HG03342 (cell line): ENCODE results near the gene NTHL1.

Experiments
- ATAC-seq: cut with Tn5 transposase; IDR thresholded peaks from one replicate; pipeline ENCODE4 v1.9.1; 2021; ENCODE audit warnings: mild to moderate bottlenecking, moderate library complexity; ENCODE audit not compliant: unreplicated experiment

The NTHL1 gene

DNA sequence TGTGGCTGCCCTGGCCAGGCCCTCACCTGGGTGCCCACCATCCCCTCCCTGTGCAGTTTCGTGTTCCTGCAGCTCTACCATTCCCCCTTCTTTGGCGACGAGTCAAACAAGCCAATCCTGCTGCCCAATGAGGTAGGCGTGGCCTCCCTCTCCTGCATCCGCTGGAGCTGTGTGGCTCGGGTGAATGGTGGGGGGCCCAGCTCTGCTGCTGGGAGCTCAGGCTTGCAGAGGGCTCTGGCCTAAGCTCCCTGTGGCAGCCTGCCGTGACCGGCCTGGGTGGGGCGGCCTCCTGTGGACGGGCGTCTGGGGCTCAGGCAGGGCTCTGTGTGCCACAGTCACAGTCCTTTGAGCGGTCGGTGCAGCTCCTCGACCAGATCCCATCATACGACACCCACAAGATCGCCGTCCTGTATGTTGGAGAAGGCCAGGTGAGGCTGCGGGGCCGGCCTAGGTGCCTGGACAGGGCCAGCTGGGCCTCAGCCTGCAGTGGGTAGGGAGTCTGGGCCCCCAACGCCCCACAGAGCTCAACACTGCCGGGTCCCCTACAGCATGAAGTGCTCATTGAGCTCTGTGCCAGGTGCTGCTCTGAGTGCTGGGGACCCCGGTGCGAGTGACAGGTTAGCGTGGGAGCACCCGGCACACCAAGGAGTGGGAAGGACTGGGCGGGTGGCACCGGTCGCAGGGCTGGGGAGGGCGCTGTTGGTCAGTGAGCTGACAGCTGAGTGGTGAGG, 37.4 kb upstream of the NTHL1 start:
- ATAC-seq = no peak

DNA sequence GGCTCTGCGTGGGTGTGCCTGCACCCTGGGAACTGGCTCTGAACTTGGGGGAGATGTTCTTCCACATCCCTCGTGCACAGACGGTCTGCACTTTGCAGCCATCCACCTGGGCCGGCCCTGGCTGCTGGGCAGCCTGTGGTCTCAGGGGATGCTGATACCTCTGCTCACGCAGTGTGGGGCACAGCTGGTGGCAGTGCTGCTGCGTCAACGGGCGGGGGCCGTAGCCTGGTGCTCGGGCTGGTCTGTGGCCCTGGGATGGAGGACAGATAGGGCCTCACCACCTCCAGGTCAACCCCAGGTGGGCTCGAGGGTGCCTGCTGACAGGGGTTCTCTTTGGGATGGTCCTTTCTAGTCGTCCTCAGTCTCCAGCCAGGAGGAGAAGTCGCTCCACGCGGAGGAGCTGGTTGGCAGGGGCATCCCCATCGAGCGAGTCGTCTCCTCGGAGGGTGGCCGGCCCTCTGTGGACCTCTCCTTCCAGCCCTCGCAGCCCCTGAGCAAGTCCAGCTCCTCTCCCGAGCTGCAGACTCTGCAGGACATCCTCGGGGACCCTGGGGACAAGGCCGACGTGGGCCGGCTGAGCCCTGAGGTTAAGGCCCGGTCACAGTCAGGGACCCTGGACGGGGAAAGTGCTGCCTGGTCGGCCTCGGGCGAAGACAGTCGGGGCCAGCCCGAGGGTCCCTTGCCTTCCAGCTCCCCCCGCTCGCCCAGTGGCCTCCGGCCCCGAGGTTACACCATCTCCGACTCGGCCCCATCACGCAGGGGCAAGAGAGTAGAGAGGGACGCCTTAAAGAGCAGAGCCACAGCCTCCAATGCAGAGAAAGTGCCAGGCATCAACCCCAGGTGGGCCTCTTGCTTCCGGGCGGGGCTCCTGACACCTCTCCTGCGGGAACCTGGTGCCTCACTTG, 36.5 kb upstream of the NTHL1 start:
- no peak for ATAC-seq

DNA sequence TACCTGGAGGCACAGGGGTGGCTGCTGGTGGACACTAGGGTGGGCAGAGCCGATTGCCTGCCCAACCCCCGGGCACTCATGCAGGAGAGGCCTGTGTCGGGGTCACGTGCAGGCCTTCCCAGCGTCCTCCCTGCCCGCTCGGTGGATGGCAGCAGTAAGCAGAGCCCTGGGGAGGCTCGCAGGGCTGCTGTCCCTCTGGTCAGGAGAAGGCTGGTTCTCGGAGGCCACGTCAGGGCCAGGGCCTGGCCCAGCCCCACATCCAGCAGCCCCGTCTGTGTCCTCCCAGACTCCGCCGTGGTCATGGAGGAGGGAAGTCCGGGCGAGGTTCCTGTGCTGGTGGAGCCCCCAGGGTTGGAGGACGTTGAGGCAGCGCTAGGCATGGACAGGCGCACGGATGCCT, 35.8 kb upstream of the NTHL1 start:
- no peak for ATAC-seq

DNA sequence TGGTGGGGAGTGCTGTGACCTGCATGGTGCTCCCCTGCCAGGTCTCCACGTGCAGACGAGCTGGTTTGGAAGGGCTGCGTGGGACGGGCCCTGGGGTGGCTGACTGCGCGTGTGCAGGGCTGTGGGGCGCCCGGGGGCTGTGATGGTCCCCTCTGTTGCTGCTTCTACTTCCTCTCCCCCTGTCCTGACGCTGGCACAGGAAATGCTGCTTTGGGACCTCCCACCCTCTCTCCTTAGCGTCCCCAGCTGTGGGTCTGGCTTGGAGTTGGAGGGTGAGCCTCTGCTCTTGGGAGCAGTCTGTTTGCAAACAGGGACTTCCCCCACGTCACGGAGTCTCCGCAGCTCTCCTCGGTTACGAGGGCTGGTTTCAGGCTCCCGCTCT, 35.3 kb upstream of the NTHL1 start:
- no peak for ATAC-seq

DNA sequence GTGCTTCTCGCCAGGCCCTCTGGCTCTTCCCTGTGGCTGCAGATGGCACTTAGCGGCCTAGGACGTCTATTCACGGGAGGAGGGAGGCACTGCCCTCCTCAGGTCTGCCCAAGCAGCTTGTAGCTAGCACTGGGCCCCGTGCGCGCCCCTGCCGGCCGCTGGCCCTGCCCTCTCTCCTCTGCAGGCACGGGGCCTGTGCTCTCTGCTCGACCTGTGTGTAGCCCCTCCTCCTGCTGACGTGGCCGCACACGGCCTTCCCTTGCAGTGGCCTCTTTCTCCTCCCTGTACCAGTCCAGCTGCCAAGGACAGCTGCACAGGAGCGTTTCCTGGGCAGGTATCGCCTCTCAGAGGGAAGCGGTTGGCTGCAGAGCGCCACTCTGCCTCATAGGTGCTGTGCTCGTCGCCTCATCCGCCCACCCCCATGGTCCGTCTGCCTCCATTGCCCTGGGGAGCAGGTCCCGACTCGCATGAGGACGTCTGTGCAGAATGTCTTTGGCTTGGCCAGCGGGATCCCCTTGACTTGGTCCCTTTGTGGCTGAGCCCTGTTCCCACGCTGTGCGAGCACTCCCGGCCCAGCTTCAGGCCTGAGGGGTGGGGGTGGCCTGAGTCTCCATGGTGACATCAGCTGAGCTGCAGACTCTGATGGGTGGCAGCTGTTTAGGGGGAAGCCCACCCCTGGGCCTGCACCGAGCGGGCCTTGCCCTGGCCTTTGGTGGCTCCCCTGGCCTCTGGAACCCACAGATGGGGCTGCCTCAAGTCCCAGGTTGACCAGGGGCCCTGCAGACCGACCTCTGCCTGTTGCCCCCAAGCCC, 34.7 kb upstream of the NTHL1 start:
- no peak for ATAC-seq

DNA sequence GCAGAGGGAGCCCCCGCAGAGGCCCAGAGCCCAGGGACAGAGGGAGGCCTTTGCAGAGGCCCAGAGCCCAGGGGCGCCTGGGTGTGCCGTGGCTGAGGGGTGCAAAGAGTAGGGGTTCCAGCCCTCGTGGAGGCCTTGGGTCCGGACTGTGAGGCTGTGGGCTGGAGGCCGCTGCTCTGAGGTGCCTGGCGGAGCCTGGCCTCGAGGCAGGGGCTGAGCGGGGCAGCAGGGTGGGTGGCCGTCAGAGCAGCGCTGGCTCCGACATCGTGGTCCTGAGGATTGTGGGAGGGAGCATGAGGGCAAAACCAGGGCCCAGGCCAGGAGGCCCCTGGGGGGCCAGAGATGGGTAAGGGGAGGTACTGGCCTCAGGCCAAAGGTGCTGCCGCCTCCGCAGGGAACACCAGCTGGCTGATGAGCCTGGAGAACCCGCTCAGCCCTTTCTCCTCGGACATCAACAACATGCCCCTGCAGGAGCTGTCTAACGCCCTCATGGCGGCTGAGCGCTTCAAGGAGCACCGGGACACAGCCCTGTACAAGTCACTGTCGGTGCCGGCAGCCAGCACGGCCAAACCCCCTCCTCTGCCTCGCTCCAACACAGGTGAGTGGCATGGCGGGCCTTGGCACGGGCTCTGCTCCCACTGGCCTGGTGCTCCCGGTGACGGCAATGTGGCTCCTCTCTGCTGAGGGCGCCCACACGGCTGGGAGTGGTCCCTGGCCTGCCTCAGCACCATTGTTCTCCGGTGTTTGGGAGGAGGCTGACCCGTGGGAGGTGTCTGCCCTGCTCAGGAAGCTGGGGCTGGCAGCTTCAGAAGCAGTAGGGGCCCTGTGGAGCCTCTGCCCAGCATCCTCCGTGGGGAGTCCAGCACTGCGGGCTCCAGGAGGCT, 33.8 kb upstream of the NTHL1 start:
- ATAC-seq = no peak

DNA sequence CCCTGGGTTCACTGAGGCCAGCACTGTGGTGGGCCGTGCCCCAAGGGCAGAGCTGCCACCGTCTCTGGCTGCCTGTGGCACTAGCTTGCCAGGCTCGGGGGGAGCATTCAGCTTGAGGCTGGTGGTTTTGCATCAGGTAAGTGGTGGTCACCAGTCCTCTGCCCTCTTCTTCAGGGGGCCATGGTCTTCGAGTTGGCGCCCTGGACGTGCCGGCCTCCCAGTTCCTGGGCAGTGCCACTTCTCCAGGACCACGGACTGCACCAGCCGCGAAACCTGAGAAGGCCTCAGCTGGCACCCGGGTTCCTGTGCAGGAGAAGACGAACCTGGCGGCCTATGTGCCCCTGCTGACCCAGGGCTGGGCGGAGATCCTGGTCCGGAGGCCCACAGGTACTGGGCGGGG, 32.4 kb upstream of the NTHL1 start:
- no peak for ATAC-seq

DNA sequence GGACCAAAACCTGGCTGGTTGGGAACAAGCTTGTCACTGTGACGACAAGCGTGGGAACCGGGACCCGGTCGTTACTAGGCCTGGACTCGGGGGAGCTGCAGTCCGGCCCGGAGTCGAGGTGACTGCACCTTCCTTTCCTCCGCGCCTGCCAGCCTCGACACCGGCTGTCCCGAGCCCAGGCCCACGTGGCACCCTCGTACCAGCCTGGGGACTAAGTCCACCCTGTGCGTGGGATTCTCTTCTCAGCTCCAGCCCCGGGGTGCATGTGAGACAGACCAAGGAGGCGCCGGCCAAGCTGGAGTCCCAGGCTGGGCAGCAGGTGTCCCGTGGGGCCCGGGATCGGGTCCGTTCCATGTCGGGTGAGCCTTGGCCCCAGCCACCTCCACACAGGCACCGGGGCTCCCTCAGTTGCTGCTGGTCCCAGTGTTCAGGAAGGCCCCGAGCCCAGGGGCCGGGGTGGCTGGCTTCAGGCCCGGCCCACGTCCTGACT, 31.7 kb upstream of the NTHL1 start:
- no peak for ATAC-seq

DNA sequence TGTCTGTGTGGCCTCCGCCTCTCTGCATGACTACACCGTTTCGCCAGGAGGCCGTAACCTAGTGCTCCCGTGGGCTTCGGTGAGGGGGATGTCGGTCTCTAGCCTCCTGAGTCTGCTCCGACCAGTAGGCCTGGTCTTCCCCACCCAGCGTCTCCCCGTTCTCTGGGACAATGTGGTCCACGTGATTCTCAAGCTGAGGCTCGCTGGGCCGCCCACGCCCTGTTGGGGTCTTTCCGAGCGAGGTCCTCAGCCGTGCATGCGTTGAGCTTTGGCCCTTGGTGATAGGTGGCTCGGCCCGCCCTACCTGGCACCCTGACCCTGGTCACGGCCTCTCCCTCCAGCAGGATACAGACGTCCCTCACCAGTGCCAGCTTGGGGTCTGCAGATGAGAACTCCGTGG, 31.1 kb upstream of the NTHL1 start:
- ATAC-seq = no peak

DNA sequence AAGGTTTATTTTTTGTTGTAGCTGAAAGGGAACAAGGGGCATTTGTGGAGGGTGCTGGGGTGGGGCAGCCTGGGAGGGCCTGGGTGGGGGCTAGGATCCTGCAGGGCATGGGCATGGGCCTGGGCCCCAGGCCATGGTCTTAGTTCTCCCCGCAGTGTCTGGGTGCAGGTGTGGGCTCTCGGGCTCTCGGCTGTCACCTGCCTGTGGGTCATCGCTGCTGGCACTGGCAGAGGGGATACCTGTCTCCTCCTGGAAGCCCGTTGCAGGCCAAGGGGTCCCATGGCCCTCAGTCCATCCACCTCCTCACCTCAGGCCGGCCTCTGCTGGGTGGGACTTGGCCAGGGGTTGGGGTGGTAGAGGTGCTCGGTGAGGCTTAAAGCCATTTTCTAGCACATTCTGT, 30.5 kb upstream of the NTHL1 start:
- no peak for ATAC-seq

DNA sequence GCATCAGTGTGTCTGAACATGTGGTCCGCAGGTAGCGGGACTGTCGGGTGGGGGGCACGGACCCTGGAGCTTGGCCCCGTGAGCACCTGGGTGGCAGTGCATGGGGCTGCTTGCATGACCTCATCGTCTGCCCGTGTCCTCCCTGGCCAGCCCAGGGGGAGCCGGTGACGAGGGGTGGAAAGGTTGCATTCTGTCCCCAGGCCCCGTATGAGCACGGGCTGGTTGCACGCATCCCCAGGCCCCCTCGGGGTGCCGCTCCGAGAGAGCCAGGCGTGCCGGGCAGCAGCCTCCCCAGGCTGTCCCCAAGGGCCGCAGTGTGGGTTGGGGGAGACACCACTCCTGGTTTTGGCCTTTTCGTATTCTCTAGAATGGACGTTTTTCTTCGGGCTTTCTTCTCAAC, 30.1 kb upstream of the NTHL1 start:
- no peak for ATAC-seq

DNA sequence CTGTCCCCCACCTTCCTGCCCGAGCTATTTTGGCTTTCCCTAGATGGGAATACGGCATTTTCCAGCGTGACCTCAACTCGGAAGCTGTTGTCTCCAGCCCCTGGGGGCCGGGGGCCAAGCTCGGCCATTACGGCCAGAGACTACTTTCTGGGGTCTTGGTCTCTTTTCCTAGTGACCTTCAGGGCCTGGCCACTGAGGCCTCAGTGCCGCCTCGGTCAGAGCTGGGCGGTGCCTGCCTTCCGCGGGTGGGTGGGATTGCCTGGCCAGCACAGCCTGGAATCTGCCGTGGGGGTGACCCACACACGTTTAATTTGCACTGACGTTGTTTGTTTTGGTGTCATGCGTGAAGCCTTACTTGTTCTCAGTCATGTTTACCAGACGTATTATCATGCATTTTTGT, 29.4 kb upstream of the NTHL1 start:
- no peak for ATAC-seq

DNA sequence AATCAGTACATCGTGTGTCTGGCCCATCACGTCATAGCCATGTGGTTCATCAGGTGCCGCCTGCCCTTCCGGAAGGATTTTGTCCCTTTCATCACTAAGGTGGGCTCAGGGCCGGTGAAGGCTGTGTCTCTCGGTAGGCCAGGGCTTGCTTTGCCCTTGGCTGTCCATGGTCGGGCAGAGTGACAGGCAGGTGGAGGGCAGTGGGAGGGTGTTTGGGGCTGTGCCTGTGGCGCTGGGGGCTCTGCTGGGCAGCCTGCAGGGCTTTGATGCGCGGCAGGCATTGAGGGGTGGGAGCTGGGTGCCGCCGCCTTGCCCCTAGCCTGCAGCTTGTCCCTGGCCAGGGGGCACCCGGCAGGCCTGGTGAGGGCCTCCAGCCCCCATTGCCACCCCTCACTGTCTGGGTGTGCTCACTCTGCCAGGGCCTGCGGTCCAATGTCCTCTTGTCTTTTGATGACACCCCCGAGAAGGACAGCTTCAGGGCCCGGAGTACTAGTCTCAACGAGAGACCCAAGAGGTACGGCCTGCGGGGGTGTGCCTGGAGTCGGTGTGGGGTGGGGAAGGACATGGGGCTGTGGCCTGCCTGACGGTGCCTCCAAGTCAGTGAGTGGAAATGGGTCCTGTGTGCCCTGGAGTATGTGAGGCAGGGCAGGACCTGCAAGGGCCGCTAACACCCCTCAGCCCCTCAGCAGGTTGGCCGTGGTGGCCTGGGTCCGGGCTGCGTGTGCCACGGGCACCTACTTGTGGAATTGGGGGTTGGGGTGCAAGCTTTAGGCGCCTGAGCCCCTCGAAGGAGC, 28.6 kb upstream of the NTHL1 start:
- no peak for ATAC-seq

DNA sequence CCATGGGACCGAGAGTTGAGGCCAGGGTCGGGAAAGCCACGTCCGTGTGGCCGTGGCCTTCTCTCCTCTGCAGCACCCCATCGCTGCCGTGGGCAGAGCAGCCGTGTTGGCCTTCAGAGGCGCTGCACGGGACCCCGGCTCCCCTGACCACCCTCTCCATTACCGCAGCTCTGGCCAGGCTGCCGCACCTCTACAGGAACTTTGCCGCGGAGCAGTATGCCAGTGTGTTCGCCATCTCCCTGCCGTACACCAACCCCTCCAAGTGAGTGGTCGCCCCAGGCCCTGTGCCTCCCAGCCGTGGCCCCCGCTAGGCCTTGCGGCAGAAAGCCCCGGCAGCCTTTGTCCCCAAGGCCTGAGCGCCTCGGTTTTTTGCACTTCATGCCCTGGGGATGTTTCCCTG, 28.0 kb upstream of the NTHL1 start:
- no peak for ATAC-seq

DNA sequence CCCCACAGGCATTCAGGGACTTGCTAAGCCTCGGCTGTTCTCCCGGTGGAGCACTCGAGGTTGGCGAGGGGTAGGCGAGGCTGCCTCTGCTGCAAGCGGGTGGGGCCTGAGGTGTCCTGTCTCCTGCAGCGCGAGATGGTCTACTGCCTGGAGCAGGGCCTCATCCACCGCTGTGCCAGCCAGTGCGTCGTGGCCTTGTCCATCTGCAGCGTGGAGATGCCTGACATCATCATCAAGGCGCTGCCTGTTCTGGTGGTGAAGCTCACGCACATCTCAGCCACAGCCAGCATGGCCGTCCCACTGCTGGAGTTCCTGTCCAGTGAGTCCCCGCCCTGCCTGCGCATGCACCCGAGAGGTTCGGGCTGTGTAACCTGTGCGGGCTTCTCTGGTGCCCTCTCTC, 26.4 kb upstream of the NTHL1 start:
- no peak for ATAC-seq

DNA sequence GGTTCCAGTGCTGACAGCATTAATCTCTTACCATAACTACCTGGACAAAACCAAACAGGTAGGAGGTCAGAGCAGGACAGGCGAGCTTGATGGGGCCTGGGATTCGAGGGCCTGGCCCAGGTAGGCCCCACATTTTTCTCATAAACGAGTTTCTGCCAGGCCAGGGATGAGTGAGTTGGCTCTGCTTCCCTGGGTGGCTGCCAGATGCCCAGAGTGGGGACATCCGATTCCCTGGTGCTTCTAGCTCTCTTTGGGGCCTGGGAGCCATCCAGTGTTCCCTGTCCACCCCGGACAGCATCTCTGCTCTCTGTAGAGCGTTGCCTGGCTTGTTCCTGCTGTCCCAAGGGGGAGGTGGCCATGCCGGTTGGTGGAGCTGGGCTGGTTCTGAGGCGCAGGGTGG, 25.3 kb upstream of the NTHL1 start:
- ATAC-seq = no peak

DNA sequence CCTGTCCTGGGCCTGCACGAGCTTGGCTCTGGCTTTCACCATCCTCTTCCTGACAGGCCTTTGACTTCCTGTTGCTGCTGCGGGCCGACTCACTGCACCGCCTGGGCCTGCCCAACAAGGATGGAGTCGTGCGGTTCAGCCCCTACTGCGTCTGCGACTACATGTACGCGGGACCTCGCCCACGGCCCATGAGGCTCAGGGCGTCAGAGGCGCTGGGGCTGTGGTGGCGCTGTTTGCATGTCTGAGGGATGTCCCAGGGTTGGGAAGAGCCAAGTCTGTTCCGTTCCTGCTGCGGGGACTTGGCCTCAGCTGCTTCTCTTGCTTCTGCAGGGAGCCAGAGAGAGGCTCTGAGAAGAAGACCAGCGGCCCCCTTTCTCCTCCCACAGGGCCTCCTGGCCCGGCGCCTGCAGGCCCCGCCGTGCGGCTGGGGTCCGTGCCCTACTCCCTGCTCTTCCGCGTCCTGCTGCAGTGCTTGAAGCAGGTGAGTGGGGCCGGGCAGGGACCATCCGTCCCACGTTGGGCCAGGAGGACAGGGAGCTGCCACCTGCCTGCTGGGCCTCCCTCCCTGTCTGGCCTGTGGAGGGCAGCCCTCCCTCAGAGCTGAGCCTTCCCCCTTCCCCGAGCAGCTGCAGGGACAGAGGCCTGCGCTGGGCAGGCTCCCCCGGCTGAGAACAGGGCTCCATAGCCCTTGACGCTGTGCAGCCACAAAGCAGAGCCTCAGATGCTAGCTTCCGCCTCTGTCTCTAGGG, 24.0 kb upstream of the NTHL1 start:
- no peak for ATAC-seq

DNA sequence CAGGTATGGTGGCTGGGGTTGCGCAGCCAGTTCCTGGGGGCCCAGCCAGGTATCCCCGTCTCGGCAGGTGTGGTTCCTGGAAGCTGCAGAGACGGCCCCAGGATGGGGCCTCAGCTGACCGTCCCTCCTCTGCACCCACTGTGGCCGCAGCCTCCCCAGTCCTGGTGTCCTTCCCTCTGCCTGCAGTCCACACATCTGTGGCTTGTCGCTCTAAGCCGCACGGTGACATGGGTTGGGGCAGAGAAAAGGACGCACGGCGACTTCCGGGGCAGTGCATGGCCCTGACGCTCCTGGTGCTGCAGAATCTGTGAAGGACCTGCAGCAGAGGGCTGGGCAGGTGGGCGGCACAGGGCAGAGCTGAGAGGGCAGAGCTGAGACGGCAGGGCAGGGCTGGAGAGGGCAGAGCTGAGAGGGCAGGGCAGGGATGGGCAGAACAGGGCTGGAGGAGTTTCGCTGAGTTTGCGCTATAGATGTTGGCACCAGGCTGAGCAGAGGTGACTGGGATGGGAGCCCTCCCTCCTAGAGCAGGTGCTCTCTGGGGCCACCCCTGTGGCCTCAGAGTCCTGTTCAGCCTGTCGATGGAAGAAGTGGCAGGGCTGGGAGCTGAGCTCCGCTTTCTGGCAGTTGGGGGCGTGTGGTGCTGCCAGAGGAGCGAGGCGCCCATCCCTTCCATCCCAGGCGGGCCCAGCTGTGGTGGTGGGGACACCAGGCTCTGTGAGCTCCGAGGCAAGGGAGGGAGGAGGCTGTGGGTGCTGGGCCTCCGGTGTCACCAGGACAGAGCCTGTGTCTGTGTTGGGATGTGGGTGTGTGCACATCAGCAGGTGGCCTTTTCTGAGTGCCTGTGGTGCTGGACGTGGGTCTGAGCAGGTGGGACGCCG, 23.2 kb upstream of the NTHL1 start:
- no peak for ATAC-seq
